Measurements from ENCODE around the gene HEG1.

GRCh38 chr3:125050488-125051090 is 5.2 kb downstream of the HEG1 start:
- no peak for TF ChIP-seq CTCF (IDR thresholded peaks at IDR 0.05)
- TF ChIP-seq POLR2A (IDR thresholded peaks at IDR 0.05): no peak

Data from lower leg skin (tissue), 3 donors.